Measurements from ENCODE around the gene ERI3. TPM values are rescaled to one million over a fixed set of nuclear protein-coding genes. Genes with fewer than 3 reads are reported as not detected.

The ERI3 gene
- polyA plus RNA-seq, 3 donors = 26.4 to 35.0 (median 26.6) TPM

GRCh38 chr1:44314452-44314851 lies 40.6 kb downstream of the ERI3 start:
- Histone ChIP-seq H3K4me3 (replicated peaks in 1 of 3; ENCODE audit: low read depth in 2 of 3, low read length in 3 of 3) (no peak overlapping the region), H3K79me2 (ENCODE audit: insufficient read depth, low read length) (no peaks in the 10 kb centered on the region), H2AFZ (ENCODE audit: insufficient read depth, low read depth, low read length, poor library complexity, severe bottlenecking) (no peak overlapping the region), H3K9ac (ENCODE audit: insufficient read depth, low read length, poor library complexity, severe bottlenecking) (no peak overlapping the region), H3K27ac (ENCODE audit: low read depth in 1 of 2, low read length in 2 of 2) (no peak overlapping the region), H4K20me1 (ENCODE audit: insufficient read depth, low read length) (no peaks in the 10 kb centered on the region), H3K4me2 (replicated peaks; ENCODE audit: extremely low read depth, low read length, poor library complexity, severe bottlenecking) (no peak overlapping the region), H3K36me3 (replicated peaks in 1 of 2; ENCODE audit: control insufficient read depth in 1 of 2, insufficient read depth in 2 of 2, low read length in 2 of 2) (peaks cover 39 to 94% of the 10 kb centered on the region in 2 donors), H3K9me3 (replicated peaks in 1 of 2; ENCODE audit: control insufficient read depth in 1 of 2, insufficient read depth in 1 of 2, low read length in 2 of 2) (no peaks in the 10 kb centered on the region), H3K27me3 (ENCODE audit: control insufficient read depth in 2 of 2, insufficient read depth in 2 of 2, low read length in 2 of 2) (no peaks in the 10 kb centered on the region), H3K4me1 (ENCODE audit: control insufficient read depth in 1 of 2, insufficient read depth in 2 of 2, low read length in 2 of 2) (no peaks in the 10 kb centered on the region)
- H3K27me3 Mint-ChIP-seq (ENCODE audit: low read depth in 3 of 3) = peaks cover 0 to 2% (median 0%) of the 10 kb centered on the region in 3 donors
- H3K4me1 Mint-ChIP-seq = no peaks in the 10 kb centered on the region
- 100% methylated on average over 3 of the region's 5 CpGs for WGBS (ENCODE audit: insufficient coverage)
- H3K9me3 Mint-ChIP-seq = no peaks in the 10 kb centered on the region
- H3K36me3 Mint-ChIP-seq = peaks cover 62 to 75% of the 10 kb centered on the region in 2 donors
- no peak for DNase-seq
- TF ChIP-seq CTCF (IDR thresholded peaks at IDR 0.05) = no peak
- no peak overlapping the region for H3K4me3 Mint-ChIP-seq
- peak overlapping the region in 1 of 7 donors; percentile 61 for H3K27ac Mint-ChIP-seq
- intact Hi-C loops (cut with micrococcal nuclease) = no loop called here

- WGBS (ENCODE audit: insufficient coverage) = 100% methylated on average over 2 of the region's 3 CpGs
- Histone ChIP-seq H3K4me1 (ENCODE audit: control insufficient read depth in 1 of 2, insufficient read depth in 2 of 2, low read length in 2 of 2) (no peaks in the 10 kb centered on the region), H3K27ac (ENCODE audit: low read depth in 1 of 2, low read length in 2 of 2) (no peak overlapping the region), H3K9ac (ENCODE audit: insufficient read depth, low read length, poor library complexity, severe bottlenecking) (no peak overlapping the region), H2AFZ (ENCODE audit: insufficient read depth, low read depth, low read length, poor library complexity, severe bottlenecking) (no peak overlapping the region), H3K4me3 (replicated peaks in 1 of 3; ENCODE audit: low read depth in 2 of 3, low read length in 3 of 3) (no peak overlapping the region), H3K36me3 (replicated peaks in 1 of 2; ENCODE audit: control insufficient read depth in 1 of 2, insufficient read depth in 2 of 2, low read length in 2 of 2) (peaks cover 33 to 93% of the 10 kb centered on the region in 2 donors), H3K9me3 (replicated peaks in 1 of 2; ENCODE audit: control insufficient read depth in 1 of 2, insufficient read depth in 1 of 2, low read length in 2 of 2) (no peaks in the 10 kb centered on the region), H3K27me3 (ENCODE audit: control insufficient read depth in 2 of 2, insufficient read depth in 2 of 2, low read length in 2 of 2) (no peaks in the 10 kb centered on the region), H3K4me2 (replicated peaks; ENCODE audit: extremely low read depth, low read length, poor library complexity, severe bottlenecking) (no peak overlapping the region), H4K20me1 (ENCODE audit: insufficient read depth, low read length) (no peaks in the 10 kb centered on the region), H3K79me2 (ENCODE audit: insufficient read depth, low read length) (no peaks in the 10 kb centered on the region)
- Mint-ChIP-seq H3K36me3 (peaks cover 62 to 74% of the 10 kb centered on the region in 2 donors), H3K4me1 (no peaks in the 10 kb centered on the region), H3K27me3 (ENCODE audit: low read depth in 3 of 3) (peaks cover 0 to 2% (median 0%) of the 10 kb centered on the region in 3 donors), H3K4me3 (no peak overlapping the region), H3K9me3 (no peaks in the 10 kb centered on the region), H3K27ac (peak overlapping the region in 1 of 7 donors; percentile 10)
- no peak for TF ChIP-seq CTCF (IDR thresholded peaks at IDR 0.05)
- no peak for DNase-seq
- intact Hi-C loops (cut with micrococcal nuclease) = no loop called here
Observed at GRCh38 chr1:44313265-44313918, 41.7 kb downstream of the ERI3 start.
